Midbrain (tissue), 1 donor: ENCODE data around the gene DCAF4.

Experiments used
- DNase-seq: peaks from one replicate; lab custom pipeline; 2025; lab: John Stamatoyannopoulos, UW

Gene DCAF4

DNA sequence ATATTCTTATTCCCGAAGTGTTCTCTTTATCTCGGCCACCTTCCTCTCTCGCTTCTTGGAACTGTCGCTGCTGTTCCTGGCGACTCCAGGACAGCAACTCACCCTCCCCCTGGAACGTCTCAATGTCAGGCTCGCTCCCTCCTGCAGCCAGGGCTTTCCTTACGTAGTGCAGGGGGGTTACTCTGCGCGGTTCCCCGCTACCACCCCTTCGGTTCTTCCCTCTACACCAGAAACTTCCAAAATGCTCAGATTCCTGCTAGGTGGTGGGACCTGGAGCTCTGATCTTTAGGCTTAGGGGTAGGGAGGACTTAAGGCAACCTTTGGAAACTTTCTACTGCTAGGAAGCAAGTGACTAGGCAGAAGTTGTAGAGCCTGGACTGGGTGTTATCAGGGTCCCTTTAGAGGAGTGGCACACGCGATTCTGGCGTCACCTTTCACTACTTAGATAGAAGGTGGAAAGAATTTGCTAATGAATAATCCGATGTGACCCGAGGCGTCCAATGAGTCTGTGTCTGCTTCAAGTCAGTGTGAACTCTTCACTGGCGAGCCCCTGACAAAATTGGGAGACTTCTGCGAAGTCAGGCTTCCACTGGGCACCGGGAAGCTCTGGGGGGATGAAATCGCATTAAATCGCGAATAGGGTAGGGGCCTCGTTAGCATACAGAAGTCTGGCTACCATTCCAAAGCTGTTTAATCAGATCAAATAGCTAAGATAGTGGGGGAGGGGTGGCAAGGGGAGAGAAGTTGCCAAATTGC, 31.5 kb upstream of the DCAF4 start:
- no peak for DNase-seq

DNA sequence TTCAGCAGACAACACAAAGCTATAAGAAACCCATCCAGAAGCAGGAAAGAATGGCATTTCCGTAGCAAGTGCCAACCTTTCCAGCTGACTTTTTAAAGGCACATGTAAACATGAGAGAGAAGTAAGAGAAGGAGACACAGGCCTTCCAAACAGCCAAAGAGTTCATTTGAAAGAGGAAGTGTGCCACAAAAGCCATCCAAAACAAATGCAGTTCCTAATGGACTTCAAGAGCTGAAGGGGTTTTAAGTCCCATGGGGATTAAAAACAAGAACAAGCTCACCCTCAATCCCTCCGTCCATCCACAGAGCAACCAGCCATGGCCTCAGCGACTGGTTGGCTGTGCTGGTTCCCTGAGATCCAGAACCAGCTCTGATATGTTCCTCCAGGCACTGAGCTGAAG, 27.8 kb upstream of the DCAF4 start:
- no peak for DNase-seq

DNA sequence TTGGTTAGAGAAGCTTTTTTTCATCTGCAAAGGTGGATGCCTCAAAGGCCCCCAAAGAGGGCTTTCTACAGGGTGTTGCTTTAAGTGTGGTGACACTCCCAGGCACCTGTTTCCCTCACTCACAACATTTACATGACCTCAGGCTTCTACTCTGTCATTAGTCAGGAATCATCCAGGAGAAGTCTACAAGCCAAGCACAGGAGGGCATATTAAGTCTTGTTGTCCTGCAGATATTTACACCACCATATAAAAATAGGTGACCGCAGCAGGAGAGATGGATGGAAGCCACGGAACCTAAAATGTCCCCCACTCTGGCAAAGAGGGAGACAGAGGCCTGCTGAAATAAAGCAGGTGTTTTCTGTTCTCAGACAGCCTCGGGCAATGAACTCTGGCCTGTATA, 24.9 kb upstream of the DCAF4 start:
- no peak for DNase-seq

DNA sequence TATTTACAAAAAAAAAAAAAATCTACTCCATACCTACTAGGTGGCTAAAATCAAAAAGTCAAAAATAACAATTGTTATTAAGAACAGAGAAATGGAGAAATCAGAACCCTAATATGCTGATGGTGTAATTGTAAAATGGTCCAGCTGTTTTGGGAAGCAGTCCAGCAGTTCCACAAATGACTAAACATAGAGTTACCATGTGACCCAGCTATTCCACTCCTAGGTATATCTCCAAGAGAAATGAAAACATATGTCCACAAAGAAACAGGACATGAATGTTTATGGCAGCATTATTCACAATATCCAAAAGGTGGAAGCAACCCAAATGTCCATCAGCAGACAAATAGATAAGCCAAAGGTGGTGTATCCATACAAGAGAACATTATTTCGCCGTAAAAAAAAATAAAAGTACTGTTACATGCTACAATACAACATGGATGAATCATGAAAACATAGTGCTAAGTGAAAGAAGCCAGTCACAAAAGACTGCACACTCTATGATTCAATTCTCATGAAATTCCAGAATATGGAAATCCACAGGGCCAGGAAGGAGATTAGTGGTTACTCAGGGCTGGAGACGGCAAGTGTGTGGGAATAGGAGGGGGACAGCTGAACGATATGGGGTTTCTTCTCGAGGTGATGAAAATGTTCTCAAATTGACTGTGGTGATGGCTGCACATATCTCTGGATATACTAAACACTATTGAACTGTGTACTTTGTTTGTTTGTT, 23.3 kb upstream of the DCAF4 start:
- DNase-seq, result no peak

DNA sequence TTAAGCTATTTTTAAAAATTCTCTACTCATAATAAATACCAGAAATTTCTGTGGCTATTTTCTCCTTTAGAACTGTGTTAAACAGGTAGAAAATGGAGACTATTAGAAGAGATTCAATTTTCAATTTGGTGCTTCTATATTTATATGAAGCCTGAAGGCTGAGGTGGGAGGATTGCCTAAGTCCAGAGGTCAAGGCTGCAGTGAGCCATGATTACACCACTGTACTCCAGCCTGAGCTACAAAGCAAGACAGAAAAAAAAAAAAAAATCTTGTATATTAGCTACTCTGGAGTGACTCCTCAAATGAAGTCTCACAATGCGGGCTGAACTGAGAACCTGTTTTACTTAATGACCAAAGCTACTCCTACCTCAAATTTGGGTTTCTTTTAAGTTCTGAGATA, 22.5 kb upstream of the DCAF4 start:
- no peak for DNase-seq

DNA sequence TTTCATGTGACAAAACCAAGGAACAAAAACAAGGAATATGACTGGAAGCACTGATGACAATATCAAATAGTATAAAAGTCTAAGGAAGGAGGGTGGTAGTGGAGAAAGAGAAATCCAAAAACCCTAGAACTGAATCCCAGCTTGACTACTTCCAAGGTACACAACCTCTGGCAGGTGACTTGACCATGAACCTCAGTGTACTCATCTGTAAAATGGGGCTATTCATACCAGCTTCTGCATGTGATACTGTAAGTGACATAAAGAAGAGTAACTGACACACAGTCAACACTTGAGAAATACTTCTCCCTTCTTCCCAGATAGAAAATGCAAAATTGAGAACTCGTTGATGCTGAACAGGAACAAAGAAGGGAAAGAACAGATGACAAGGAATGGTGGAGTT, 22.0 kb upstream of the DCAF4 start:
- DNase-seq, result no peak

DNA sequence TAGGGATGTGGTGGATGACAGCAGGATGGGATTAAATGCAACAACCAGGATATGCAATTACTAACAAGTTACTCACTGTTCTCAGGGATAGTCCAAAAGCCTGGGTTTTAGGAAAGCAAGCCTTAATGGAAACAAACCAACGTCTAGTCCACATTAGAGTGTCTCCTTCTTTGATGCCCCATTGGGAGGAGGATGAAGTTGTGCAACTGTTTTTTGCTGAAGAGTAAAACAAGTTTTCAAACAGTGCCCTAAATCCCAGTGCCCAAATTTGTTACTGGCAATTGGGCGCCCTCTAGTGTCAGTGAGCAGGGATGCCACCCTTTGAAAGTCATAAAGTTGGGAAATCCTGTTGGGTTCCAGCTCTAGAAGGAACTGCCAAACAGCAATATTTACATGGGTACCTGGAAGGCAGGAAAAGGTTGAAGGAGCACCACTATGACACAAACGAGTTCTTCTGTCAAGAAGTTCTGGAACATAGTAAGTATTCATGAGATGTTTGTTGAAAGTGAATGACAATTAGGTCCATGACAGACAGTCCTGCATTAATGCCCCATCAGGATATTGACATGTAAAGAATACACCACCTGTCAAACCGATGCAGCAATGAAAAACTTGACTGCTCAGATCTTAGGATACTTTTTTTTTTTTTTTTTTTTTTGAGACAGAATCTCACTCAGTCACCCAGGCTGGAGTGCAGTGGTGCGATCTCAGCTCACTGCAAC, 21.3 kb upstream of the DCAF4 start:
- DNase-seq, result peak; percentile 83

DNA sequence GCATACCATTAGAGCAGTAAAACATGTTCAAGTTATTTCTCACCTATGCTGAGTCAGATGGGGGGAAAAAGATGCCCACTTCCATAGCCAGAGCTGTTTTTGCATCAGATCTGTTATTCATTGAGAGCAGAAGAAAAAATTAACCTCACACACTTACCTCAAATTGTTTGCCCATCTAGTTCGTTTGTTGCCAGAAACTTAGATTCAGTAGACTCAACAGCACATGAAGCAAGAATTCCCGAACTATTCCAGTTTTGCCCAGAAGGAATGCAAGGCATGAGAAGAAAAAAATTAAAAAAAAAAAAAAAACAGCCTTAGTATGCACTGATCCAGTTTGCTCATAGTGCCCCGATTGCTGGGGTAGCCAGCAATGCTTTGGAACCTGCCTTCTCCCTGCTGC, 19.9 kb upstream of the DCAF4 start:
- no peak for DNase-seq

DNA sequence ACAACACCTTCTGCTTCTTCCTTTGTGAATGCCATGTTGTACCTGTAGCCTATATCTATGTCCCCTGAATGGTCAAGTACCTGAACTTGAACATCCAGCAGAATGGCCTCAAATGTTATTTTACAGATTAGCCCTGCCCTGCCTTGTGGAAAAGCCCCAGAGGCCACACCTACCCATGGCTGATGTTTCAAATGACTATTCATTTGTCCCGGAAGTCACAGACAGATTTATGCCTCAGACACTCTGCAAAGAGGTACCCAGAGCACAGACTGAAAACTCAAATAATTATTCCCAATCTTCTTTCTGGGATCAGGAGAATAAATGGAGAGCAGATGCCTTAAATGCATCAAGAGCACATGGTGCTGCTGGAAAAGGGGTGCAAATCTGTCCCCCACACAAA, 19.4 kb upstream of the DCAF4 start:
- no peak for DNase-seq

DNA sequence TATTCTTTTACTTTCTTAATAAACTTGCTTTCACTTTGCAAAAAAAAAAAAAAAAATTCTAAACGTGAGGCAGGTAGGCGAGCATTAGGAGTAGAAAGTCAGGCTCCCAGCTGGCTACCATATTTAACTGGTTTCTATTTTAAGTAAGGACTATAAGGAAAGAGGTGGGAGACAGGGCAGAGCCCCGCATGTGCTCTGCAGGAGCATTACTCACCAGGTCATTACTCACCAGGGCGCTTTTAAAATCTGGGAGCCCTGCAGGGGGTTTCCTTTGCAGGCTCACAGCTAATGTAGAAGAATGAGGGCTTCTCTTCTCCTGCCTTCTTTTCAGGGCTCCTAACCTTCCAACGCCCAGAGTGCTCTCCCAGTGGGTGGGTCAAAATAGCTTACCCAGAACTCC, 18.4 kb upstream of the DCAF4 start:
- no peak for DNase-seq

DNA sequence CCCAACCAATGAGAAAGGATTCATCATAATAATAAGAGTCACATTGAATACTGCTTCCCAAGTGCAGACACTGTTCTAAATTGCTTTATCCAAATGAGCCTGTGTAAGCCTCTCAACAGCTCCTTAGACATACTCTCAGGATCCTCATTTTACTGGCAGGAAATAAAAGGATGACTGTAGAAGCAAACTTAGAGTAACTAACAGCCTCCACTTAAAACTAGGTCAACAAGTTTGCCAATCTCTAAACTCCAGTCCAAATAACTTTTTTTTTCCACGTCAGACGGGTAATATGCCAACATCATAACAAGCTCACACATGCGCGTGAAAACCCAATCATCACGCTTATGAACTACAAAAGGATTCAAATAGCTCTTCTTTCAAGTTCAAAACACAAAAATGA, 17.1 kb upstream of the DCAF4 start:
- no peak for DNase-seq

DNA sequence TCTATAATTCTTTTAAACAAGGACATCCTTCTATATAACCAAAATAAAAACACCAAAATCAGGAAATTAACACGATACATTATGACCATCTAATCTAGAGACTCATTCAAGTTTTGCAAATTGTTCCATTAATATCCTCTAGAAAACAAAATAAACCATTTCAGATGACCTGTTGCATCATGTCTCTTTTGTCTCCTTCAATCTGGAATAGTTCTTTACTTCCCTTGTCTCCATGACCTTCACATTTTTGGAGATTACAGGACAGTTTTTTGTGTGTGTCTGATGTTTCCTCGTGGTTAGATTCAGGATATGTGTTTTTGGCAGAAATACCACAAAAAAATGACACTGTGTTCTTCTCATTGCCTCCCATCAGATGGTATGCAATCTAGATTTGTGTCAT, 12.5 kb upstream of the DCAF4 start:
- no peak for DNase-seq

DNA sequence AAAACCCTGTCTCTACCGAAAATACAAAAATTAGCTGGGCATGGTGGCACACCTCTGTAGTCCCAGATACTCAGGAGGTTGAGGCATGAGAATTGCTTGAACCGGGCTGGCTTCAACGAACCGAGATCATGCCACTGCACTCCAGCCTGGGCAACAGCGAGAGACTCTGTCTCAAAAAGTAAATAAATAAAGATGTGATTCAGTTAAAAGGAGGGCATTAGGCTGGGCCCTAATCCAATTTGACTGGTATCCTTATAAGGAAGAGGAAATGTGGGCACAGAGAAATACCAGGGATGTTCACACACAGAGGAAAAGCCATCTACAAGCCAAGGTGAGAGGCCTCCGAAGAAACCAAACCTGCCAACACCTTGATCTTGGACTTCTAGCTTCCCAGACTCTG, 10.1 kb upstream of the DCAF4 start:
- peak; percentile 3 for DNase-seq

DNA sequence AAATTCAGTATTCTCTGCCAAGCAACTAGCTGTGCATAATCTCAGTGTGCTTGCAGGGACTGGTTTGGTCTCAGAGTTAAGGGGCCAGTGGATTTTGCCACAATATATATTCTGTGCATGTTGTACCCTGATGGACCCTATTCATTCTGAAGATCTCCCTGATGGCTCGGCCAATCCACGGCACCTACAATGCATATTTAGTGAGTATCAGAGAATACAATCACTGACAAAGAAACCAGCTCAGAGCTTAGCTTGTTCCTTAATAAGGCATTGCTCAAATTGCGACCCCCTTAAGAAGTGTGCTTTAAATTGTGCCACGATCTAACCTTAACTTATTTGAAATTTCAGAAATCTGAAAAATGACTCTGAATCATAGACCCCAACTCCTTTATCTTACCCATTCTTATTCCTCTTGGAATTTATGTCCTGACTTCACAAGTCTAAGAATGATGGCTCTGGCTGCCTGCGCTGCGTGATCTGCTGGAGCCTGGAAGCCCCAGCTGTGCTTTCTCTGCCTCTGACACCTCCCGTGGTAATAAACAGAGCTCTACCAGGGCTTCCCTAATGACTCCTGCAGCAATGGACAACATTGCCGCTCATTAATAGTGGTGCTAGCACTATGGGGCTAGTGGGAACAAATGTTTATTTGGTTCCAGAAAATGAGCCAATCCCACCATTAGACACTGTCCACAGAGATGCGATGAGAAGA, 9.0 kb upstream of the DCAF4 start:
- DNase-seq, result no peak

DNA sequence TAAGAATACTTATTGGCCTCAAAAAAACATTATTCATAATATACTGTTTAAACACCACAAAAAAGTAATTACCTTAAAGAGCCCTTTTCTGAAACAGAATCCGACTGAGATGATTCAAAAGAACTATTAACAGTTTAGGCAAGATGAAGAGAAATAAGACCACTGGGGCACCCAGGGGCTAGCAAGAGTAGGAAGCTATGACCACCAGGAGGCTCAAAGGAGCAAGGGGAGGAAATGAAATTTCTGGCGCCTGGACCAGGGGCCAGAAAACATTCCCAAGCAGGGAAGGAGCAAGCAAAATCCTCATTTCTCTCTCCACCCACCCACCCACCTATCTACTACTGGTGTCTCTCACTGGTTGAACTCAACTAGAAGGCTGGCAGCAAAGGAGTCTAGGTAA, 6.3 kb upstream of the DCAF4 start:
- no peak for DNase-seq

DNA sequence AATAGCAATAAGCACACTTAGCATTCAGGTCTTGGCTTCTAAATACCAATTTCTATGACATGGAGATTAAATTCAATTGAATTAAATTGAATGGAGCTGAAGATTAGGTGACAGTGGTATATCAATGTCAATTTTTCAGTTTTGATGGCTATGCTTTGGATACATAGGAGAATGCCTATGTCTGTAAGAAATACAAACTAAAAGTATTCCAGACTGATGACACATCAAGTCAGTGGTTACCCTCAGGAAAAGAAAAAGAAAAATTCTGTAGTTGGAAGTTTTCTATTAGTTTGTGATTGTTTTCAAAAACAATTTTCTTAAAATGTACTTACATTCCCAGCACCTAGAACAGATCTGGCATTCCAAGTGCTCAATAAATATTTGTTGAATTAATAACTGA, 4.9 kb upstream of the DCAF4 start:
- no peak for DNase-seq

DNA sequence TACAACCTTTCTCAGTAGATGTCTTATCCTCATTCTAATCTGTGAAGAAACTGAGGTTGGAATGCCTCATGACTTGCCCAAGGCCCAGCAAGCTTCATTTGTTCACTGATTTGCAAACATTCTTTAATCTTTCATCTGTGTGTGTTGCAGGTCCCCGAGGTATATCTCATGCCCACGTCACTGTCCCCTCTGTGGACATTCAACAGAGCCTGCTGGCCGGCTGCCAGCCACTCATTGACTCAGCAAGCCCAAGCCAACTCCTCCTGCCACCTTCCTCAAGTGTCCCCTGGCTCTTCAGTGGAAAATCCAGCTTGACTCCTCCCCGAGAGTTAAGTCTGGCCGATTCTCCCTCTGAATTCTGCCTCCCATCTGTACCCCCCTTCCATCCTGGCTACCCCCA, 1.9 kb upstream of the DCAF4 start:
- DNase-seq, result no peak

DNA sequence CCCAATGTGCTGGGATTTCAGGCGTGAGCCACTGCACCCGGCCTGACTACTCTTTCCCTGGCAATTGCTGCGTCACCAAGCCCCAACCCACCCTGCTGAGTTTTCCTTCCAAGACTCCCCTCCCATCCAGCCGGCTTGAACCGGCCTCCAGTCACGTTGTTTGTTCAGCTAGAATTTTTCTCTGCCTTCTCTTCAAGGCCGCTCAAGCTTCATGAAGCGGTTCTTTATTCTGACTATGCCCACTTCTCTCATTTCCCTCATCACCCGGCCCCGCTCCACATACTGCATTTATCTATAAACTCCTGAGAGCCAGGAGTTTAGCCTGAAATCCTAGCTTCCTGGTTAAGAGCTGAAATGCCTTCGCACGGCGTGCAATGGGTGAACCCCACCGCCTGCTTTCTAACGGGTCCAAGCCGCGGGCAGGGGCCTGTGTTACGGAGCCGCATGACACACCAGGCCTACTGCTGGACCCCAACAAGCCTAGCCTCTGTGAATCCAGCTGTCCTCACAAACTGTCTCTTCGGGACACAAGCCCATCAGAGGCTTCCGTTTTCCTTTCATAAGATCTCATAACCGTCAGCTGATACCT, 999 bp upstream of the DCAF4 start:
- no peak for DNase-seq

DNA sequence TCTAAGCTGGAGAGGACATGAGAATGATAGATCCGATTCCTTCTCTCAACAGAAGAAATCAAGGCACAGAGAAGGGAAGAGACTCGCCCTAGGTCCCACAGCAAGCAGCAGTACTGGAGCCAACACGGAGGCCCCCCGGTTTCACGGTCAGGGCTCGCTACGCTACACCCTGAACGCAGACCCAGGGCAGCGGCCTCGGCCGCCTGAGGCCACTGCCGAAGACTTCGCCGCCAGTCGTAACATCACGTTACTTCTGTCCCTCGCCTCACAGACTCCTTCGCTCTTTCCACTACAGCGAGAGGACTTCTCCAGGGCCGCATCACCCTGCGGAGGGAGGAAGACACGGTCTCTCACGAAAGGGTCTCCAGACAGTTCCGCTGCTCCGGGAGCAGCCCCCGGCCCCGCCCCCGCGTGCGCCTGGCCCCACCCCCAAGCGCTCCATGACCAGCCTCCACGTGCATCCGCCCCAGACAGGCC, 411 bp upstream of the DCAF4 start:
- no peak for DNase-seq

DNA sequence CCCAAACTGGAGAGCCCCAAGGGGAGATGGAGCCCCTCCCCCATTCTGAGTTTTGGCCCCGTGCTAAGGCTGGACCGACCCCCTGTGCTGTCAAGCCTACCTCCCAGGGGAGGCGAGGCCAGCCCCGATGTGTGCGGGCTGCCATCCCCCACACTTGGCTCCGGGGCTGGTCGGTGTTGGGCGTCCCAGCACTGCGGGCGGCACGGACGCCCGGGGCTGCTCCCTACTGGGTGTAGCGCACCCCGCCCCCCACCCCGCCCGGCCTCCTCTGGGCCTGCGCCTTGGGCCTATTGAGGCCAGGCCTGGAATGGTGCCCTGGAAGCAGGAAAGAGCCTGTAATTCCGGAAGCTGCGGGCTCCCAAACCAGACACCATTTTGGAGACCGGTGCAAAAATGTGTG, 2.6 kb downstream of the DCAF4 start:
- DNase-seq, result no peak

DNA sequence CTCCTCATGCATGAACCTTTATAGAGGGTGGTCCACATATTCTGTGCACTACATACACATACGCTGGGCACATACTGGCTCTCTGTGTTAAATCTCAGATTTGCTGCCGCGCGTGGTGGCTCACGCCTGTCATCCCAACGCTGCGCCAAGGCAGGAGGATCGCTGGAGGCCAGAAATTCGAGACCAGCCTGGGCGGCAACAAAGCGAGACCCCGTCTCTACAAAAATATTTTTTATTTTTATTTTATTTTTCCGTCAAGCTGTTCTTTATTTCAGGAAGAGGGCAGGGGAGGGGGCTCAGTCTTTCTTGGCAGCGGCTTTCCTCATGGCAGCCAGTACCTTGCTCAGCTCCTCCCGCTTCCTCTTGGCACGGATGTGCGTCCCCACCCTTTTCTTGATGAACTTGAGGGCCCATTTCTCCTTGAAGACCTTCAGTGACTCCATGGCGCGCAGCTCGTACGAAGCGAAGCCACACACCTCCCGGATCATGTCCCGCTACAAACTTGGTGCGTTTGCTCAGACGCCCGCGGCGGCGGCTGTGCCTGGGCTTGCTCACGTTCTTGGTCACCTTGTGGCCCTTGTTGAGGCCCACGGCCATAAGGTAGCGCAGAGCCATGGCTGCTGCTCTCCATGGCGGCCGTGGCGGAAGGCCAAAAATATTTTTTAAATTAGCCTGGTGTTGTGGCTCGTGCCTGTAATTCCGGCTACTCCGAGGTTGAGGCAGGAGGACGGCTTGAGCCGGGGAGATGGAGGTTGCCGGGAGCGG, 3.2 kb downstream of the DCAF4 start:
- no peak for DNase-seq
